ENCODE measurements around the gene LY6G6C. TPM values are rescaled to one million over a fixed set of nuclear protein-coding genes. Genes with fewer than 3 reads are reported as not detected.

Gene LY6G6C
- total and polyA plus RNA-seq, 2 of the 13 experiments (the other 11 are each of a cell fraction or from before 2014, with no cell fraction given), result 0.15 TPM; not detected in 1

GRCh38 chr6:31736768-31737314 lies 15.3 kb upstream of the LY6G6C start (continued):
- TF ChIP-seq ATF6 (CRISPR knock-in tag; conservative IDR thresholded peaks at IDR 0.05), result no peak; the same call in 1 of the 2 replicates
- TF ChIP-seq ZNF740 (CRISPR knock-in tag; IDR thresholded peaks at IDR 0.05), result peak; percentile 42; the same call in 1 of the 2 replicates
- TF ChIP-seq ZMAT3 (CRISPR knock-in tag; conservative IDR thresholded peaks at IDR 0.05), result peak; percentile 0; the same call in 1 of the 2 replicates
- TF ChIP-seq ZNF546 (CRISPR knock-in tag; conservative IDR thresholded peaks at IDR 0.05), result peak; percentile 51; the same call in 1 of the 2 replicates
- TF ChIP-seq KLF13 (CRISPR knock-in tag; IDR thresholded peaks at IDR 0.05), result no peak
- TF ChIP-seq ZNF605 (CRISPR knock-in tag; IDR thresholded peaks at IDR 0.05), result peak; percentile 57; the same call in 1 of the 2 replicates
- TF ChIP-seq ISL2 (CRISPR knock-in tag; IDR thresholded peaks at IDR 0.05), result no peak
- peak; percentile 3; the same call in 1 of the 2 replicates for TF ChIP-seq ZNF335 (CRISPR knock-in tag; IDR thresholded peaks at IDR 0.05)
- TF ChIP-seq GLI4 (CRISPR knock-in tag; IDR thresholded peaks at IDR 0.05; ENCODE audit: borderline replicate concordance), result 0 out of 2 replicates have a peak, but pooled peaks have one; percentile 22
- 0 out of 2 replicates have a peak, but pooled peaks have one; percentile 15 for TF ChIP-seq ZNF616 (CRISPR knock-in tag; IDR thresholded peaks at IDR 0.05; ENCODE audit: low read depth)
- TF ChIP-seq RNF219 (CRISPR knock-in tag; IDR thresholded peaks at IDR 0.05), result 0 out of 2 replicates have a peak, but pooled peaks have one; percentile 56
- no peak for TF ChIP-seq ZNF350 (CRISPR knock-in tag; IDR thresholded peaks at IDR 0.05; ENCODE audit: borderline replicate concordance, low read depth)
- TF ChIP-seq ZNF441 (CRISPR knock-in tag; IDR thresholded peaks at IDR 0.05; ENCODE audit: borderline replicate concordance), result peak; percentile 6; the same call in 1 of the 2 replicates
- no peak for TF ChIP-seq ZBTB46 (CRISPR knock-in tag; IDR thresholded peaks at IDR 0.05; ENCODE audit: borderline replicate concordance)
- TF ChIP-seq SSRP1 (CRISPR knock-in tag; IDR thresholded peaks at IDR 0.05), result peak; percentile 85; the same call in 1 of the 2 replicates
- TF ChIP-seq GMEB1 (CRISPR knock-in tag; IDR thresholded peaks at IDR 0.05; ENCODE audit: borderline replicate concordance), result peak; percentile 26; the same call in 1 of the 2 replicates
- 0 out of 2 replicates have a peak, but pooled peaks have one; percentile 2 for TF ChIP-seq ZFX (CRISPR knock-in tag; IDR thresholded peaks at IDR 0.05; ENCODE audit: low read depth)
- TF ChIP-seq IRF2 (CRISPR knock-in tag; IDR thresholded peaks at IDR 0.05), result 0 out of 2 replicates have a peak, but pooled peaks have one; percentile 23
- 0 out of 2 replicates have a peak, but pooled peaks have one; percentile 70 for TF ChIP-seq NAIF1 (CRISPR knock-in tag; IDR thresholded peaks at IDR 0.05; ENCODE audit: borderline replicate concordance)

All from HepG2 (cell line).